NCI-H748 treated with DMSO at 0.1 percent for 48 hours (cell line): ENCODE measurements around the gene PRDX3.

Experiments used
- DNase-seq: peaks from one replicate; lab custom pipeline; 2025; lab: John Stamatoyannopoulos, UW

The PRDX3 gene

DNA sequence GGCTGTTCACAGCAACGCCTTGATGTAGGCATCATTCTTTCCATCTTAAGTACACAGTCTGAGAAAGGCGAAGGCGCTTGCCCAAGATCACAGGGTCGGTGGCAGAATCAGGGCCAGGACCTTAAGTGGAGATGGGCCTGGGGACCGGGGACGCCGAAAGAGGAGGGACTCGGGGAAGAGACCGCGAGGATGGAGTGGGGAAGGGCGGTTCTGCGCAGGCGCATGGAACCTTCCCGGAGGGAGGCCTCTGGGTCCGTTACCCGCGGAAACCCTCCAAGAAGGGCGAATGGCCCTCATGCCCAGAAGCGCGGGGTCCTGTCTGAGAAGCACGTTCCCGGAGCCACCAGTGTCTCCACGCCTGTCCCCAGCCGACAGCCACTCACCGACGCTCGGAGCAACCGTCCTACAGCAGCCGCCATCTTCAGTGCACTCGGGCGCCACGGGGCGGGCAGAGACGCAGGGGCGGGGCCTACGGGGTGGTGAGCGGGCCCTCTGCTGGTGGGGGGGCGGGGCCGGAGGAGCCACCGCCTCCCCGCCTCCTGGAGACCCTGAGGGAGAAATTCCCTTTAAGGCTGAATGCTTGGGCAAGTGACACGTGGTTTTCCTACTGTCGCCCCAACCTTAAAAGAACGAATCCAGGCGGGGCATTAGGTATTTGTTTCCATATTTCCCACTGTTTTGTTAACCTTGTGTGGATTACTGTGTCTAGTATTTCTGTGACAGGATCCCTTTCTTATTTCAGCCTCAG is at the start of gene PRDX3:
PRDX3 (minus strand) TSS at position 441 of the 748 bp plus-strand sequence; CDS start at position 419, 22 bp downstream.
- peak; percentile 69 for DNase-seq

- DNase-seq, result no peak
Observed at GRCh38 chr10:119227825-119228224, 49.2 kb upstream of the PRDX3 start.

GRCh38 chr10:119225083-119225658 is 46.6 kb upstream of the PRDX3 start:
- DNase-seq, result no peak

DNA sequence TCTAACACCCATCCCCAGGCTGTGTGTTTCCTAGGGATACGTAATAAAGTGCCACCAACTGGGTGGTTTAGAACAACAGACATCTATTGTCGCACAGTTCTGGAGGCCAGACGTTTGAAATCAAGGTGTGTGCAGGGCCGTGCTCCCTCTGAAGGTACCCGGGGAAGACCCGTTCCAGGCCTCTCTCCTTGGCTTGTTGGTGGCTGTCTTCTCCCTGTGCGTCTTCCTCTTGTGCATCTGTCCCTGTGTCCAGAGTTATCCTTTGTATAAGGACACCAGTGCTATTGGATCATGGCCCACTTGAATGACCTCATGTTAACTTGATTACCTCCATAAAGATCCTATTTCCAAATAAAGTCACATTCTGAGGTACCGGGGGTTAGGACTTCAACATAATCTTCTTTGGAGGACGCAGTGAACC is 44.4 kb upstream of the PRDX3 start:
- DNase-seq, result no peak

DNA sequence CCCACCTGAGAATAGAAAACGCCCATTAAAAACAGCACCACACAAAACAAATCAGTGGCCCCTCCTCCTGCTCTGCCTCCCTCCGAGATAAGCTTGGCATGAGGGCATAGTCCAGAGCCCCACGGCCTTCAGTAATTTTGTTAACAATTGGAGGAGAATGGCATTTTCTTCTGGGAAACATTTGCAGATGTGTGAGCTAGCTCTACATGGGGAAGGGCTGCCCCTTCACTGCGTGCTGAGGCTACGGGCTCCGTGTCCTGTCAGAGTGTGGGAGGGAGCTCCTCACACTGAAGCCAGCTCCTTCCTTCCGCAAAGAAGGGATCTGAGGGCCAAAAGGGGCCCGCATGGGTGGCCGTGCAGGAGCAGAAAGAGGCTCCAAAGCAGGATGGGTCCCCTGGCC is 43.9 kb upstream of the PRDX3 start:
- DNase-seq, result no peak

DNA sequence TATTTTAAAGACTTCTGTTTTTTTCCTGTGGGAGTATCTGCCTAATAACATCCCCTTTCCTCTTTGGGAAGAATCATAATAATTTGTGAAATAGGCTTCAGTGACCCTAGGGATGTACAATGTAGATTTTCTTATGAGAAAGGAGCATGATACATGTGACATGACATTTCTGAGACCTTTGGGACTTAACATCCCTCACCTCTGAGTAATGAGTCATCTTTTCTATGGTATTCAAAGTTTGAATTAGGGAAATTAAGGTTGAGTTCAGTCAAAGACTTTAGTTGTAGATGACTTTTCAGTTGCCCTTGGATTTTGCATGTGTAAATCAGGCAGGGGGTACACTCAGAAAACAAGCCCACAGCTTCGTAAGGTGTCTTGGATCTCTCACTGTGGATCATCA is 43.1 kb upstream of the PRDX3 start:
- DNase-seq, result no peak

- DNase-seq, result no peak
Observed at GRCh38 chr10:119221201-119221600, 42.6 kb upstream of the PRDX3 start.

- DNase-seq, result no peak
Observed at GRCh38 chr10:119219871-119220270, 41.3 kb upstream of the PRDX3 start.

DNA sequence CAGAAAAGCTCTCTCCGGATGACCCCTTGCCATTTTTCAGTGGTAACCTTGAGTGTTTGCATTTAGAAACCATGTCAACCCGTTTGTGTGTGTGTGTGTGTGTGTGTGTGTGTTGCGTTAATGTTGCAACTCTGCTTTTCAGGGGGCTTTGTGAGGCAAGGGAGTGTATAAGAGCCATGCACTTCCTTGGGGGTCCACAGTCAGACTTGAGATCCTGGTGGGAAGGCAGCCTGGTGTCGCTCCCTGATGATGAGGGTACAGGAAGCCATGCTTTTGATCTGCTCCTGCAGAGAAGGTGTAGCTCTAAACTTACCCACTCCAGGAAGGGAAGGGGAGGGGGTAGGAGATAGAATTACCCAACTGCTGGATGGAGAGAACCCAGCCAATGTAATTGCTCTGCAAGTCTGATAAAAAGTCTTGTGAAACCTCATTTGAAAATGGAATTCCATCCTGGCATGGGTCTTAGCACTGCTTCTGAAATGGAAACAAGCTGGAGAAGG is 39.4 kb upstream of the PRDX3 start:
- DNase-seq, result no peak

- no peak for DNase-seq
Observed at GRCh38 chr10:119217401-119217800, 38.8 kb upstream of the PRDX3 start.

DNA sequence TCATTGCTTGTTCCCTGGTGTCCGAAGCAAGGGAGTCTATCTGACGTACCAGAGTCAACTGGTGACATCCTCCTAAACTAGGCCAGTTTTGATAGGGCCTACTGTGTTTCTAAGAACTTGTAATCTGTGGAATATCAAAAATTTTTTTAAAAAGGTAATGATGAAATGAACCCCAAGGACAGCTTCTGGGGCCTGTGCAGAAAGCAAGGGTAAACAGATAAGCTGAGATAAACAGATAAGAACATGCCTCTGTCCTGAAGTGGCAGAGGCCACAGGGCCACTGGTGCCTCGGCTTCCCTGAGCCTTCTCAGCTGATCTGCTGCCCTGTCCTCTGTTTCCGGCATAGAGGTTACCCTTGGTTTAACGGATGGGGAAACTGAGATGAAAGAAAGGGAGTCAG is 37.5 kb upstream of the PRDX3 start:
- no peak for DNase-seq

DNA sequence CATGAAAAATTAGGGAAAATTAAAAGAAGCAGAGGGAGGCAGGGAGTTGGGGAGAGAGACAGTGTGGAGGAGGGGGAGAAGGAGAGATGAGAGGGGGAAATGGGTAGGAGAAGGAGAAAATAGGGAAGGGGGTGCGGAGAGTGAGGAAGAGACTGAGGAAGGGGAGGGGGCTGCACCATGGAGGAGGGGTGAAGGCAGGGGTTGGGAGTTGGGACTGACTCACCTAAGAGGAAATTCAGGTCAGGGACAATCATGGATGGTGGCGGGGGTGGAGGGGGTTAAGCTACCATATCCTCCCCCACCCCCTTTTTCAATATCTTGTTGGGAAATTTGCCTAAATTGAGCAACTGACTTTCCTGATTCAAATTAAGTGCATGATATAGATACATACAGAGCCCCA is 36.8 kb upstream of the PRDX3 start:
- DNase-seq, result no peak

DNA sequence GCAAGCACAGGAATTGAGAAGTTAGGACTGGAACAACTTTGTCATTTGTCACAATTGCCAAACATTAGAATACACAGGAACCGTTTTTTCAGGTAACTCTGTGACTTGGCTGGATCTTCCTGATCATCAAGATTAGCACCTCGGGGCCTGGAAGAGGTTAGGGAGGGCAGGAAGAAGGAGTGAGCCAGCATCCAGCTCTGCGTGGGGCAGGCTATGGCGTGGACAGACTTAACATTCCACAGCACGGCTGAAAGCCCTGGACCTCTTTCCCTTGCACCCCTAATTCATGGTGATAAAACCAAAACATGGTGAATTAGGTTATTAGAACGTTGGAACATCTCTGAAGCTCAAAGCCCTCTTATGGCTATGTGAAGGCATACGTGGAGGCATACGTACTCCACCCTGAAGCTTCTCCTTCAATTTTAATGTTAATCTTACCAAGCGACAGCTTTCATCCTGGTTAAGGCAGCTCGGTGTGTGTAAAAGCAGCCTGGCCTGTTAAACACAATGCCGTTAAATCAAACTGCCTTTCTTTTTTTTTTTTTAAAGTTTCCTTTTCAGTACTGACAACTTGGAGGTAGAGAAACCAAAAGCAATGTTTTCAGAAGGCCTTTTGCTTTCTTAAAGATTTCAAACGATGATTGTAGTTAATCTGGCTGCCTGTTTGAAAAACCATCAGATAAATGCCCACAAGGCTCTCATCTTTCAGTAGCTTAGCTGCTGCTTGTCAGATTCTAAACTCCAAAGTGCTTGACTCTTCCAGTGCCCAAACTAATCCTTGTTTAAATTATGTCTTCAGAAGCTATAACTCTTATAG is 33.2 kb upstream of the PRDX3 start:
- no peak for DNase-seq

GRCh38 chr10:119211176-119211575 is 32.6 kb upstream of the PRDX3 start:
- no peak for DNase-seq

DNA sequence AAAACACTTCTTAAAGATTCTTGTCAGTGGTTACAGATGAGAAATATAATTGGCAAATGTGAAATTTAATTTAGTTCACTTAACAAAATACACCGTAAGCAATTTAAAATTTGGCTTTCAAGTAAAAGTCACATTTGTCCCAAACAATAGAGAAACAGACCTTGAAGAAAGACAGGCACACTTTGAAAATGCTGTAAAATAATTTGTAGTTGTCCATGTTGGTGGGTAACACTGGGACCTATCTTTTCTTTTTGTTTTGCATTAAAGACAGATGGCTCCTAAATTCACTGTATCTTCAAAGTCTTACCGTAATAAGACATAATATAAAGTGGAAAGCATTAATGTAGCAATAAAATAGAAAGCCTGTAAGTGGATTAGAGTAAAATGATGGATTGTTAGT is 32.0 kb upstream of the PRDX3 start:
- no peak for DNase-seq

- no peak for DNase-seq
Observed at GRCh38 chr10:119209736-119210355, 31.2 kb upstream of the PRDX3 start.

DNA sequence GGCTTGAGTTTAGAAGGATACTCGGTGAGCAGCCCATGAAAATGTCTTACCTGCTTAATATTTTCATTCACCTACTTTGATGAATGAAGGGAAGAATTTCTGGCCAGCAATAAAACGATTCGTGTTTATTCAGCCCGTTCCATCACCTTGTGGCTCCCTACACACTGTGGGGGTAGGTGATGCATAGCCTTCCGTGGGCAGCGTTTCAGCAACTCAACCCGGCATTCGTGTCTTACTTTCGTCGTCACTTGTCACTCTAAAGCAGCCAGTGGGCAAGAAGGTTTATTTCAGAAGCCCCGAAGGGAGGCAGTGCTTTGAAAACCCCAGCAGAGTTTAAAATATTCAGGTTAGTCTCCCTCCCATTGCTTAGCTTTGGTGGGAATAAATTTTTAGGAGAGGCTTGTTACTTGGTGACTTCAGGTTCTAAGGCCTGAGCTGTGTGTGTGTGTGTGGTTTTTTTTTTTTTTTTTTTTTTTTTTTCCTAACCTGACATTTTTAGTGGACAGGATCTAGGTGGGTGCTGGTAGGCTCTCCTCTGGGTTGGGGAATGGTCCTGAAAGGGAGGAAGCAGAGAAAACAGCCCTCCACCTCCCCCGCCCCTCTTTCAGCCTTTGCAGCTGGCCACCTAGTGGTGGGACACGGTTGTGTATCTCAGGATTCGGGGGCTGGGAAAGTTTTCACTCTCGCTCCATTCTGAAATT is 30.6 kb upstream of the PRDX3 start:
- no peak for DNase-seq

DNA sequence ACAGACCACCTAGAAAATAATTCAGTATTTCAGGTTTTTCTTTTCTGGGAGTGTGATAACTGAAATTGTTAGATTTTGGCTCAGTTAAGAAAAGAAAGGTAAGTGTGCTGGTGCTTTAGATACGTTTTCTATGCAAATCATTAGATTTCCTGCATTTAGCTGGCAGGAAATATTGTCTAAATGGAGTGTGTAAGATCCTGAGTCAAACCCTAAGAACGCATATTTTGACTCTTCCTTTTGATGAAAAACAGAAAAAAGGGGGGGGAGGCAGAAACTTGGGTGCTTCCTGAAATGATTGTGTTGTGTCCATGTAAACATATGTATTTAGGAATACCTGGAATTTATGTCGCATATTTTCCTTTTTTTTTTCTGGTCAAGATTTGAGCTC is 29.9 kb upstream of the PRDX3 start:
- DNase-seq, result no peak

DNA sequence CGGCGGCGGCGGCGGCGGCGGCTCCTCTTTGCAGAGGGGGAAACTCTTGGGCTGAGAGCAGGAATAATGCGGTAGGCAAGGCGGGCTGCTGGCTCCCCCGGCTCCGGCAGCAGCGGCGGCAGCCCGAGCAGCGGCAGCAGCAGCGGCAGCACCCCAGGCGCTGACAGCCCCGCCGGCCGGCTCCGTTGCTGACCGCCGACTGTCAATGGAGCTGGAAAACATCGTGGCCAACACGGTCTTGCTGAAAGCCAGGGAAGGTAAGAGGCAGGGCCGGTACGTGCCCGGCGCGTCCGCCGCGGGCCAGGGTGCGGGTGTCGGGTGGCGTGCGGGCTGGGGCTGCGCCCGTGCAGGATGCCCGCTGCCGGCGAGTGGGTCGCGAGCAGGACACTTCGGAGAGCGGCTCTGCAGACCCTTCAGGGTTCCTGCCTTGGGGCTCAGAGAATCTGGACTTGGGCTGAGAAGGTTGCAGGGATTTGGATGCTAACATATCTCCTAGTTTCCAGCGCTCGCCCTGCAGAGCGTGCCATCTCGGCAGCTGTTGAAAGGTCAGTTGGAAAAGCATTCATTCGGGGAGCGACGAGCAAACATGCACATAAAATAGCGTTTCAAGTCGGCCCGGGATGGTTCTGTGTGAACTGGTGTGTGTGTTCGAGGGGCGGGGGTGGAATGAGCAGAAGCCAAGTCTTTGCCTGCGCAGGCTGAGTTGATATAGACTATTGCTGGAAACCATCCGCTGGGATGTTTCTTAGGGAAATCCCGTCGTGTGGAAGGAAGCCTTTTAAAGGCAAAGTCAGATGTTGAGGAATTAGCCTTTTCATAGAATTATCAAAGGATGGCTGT is 29.3 kb upstream of the PRDX3 start:
- peak; percentile 46 for DNase-seq

DNA sequence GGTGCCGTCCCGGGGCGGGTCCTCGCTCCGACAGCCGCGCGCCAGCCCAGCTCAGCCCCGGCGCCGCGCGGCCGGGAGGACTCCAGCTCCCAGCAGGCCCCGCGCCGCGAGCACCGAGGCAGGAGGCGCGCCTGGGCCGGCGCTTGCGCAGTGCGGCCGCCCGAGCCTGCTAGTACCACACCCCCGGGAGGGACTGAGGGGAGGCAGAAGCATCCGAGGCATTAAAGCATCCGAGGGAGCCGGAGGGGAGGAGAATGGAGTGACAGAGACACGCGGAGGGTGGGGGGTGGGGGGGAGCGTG is 28.7 kb upstream of the PRDX3 start, which contains the start of gene GRK5:
GRK5 (plus strand) TSS at position 206 of the 301 bp plus-strand sequence. CDS start 347 bp downstream, outside the sequence.
- DNase-seq, result peak; percentile 54
